Measurements from ENCODE around the gene FHAD1. TPM values are rescaled to one million over a fixed set of nuclear protein-coding genes. Genes with fewer than 3 reads are reported as not detected.

FHAD1 gene
- total RNA-seq, 1 donor from 2014 or later: not detected

DNA sequence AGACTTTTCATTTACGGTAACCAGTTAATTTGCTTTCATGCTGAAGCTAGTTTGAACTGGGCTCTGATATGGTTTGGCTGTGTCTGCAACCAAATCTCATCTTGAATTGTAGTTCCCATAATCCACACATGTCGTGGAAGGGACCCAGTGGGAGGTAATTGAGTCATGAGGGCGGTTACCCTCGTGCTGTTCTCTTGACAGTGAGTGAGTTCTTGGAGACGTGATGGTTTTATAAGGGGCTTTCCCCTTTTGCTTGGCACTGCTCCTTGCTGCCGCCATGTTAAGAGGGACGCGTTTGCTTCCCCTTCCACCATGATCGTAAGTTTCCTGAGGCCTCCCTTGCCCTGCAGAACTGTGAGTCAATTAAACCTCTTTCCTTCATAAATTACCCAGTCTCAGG lies 10.3 kb upstream of the FHAD1 start:
- no peak for DNase-seq
- Mint-ChIP-seq H3K4me1 (ENCODE audit: low read depth, unreplicated experiment) (no peaks in the 10 kb centered on the region), H3K36me3 (ENCODE audit: unreplicated experiment) (no peaks in the 10 kb centered on the region), H3K9me3 (ENCODE audit: unreplicated experiment) (no peaks in the 10 kb centered on the region), H3K27me3 (ENCODE audit: unreplicated experiment) (no peaks in the 10 kb centered on the region), H3K4me3 (ENCODE audit: unreplicated experiment) (no peak overlapping the region), H3K27ac (ENCODE audit: unreplicated experiment) (no peak overlapping the region)
- TF ChIP-seq, protein P1, sequence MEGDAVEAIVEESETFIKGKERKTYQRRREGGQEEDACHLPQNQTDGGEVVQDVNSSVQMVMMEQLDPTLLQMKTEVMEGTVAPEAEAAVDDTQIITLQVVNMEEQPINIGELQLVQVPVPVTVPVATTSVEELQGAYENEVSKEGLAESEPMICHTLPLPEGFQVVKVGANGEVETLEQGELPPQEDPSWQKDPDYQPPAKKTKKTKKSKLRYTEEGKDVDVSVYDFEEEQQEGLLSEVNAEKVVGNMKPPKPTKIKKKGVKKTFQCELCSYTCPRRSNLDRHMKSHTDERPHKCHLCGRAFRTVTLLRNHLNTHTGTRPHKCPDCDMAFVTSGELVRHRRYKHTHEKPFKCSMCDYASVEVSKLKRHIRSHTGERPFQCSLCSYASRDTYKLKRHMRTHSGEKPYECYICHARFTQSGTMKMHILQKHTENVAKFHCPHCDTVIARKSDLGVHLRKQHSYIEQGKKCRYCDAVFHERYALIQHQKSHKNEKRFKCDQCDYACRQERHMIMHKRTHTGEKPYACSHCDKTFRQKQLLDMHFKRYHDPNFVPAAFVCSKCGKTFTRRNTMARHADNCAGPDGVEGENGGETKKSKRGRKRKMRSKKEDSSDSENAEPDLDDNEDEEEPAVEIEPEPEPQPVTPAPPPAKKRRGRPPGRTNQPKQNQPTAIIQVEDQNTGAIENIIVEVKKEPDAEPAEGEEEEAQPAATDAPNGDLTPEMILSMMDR (IDR thresholded peaks at IDR 0.05; ENCODE audit: partially characterized antibody, unreplicated experiment): no peak

DNA sequence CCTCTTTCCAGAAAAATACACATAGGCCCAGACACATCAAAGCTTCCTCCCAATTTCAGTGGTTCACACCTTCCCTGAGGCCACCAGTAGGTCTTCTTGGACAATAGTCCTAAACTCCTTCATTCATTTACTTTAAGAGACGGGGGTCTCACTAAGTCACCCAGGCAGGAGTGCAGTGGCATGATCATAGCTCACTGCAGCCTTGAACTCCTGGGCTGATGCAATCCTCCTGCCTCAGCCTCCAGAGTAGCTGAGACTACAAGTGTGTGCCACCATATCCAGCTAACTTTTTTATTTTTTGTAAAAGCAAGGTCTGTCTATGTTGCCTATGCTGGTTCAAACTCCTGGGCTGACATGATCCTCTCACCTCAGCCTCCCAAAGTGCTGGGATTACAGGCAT lies 8.2 kb upstream of the FHAD1 start:
- Mint-ChIP-seq H3K4me1 (ENCODE audit: low read depth, unreplicated experiment) (no peaks in the 10 kb centered on the region), H3K27me3 (ENCODE audit: unreplicated experiment) (no peaks in the 10 kb centered on the region), H3K9me3 (ENCODE audit: unreplicated experiment) (no peaks in the 10 kb centered on the region), H3K36me3 (ENCODE audit: unreplicated experiment) (no peaks in the 10 kb centered on the region), H3K4me3 (ENCODE audit: unreplicated experiment) (no peak overlapping the region), H3K27ac (ENCODE audit: unreplicated experiment) (no peak overlapping the region)
- DNase-seq: no peak
- TF ChIP-seq, protein P1 (IDR thresholded peaks at IDR 0.05; ENCODE audit: partially characterized antibody, unreplicated experiment): no peak

DNA sequence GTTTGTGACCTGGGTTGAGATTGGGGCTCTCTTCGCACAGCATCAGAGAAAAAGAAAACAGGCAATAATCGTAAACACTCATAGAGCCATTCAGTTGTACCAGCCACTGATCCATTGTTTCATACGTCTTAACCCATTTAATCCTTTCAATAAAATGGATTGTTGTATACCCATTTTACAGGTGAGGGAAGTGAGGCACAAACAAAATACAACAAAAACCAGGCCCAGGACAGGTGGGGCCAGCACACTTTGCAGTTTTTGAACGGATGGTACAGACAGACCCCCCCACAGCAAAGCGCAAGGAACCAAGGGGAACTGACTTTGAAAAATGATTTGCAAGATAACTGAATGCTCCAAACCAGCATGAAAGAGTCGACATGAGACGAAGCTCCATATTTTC lies 4.3 kb upstream of the FHAD1 start:
- Mint-ChIP-seq H3K9me3 (ENCODE audit: unreplicated experiment) (peaks cover 4% of the 10 kb centered on the region), H3K27ac (ENCODE audit: unreplicated experiment) (no peak overlapping the region), H3K4me1 (ENCODE audit: low read depth, unreplicated experiment) (peaks cover 4% of the 10 kb centered on the region), H3K4me3 (ENCODE audit: unreplicated experiment) (no peak overlapping the region), H3K36me3 (ENCODE audit: unreplicated experiment) (no peaks in the 10 kb centered on the region), H3K27me3 (ENCODE audit: unreplicated experiment) (peaks cover 9% of the 10 kb centered on the region)
- no peak for DNase-seq
- TF ChIP-seq, protein P1 (IDR thresholded peaks at IDR 0.05; ENCODE audit: partially characterized antibody, unreplicated experiment): no peak

DNA sequence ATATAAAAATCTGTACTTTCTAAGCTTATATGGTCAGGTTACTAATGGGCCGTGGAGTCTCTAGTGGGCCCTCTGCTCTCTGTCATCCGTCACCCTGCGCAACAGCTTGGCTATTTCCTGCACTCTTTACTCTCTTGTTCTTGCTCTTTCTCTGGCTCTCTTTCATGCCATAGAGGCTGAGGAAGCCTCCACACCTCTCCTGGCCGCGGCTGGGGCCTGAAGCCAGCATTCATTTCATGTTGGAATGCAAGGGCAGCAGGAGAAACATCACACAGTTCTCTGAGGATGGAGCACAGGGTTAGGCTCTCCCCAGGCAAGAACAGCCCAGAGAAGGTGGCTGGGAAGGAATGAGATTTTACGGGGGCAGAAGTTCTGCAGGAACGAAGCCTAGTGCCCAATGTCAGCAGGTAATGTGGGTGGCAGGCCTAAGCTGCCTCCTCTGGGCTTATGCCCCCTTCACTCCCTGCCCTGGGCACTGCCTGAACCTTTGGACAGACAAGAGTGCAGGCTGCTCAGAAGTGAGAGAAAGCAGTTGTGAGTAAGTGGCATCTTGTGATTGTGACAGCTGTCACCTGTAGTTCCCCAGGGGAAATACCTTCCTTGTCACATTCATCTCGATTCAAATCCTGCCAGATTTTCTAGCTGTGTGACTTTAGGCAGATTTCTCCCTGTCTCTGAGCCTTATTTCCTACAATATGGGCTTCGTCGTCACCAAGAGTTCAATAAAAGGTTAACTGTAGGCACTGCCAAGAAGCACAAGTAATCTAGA lies 3.6 kb upstream of the FHAD1 start:
- peaks cover 11% of the 10 kb centered on the region for H3K27me3 Mint-ChIP-seq (ENCODE audit: unreplicated experiment)
- no peaks in the 10 kb centered on the region for H3K36me3 Mint-ChIP-seq (ENCODE audit: unreplicated experiment)
- no peak overlapping the region for H3K27ac Mint-ChIP-seq (ENCODE audit: unreplicated experiment)
- no peak overlapping the region for H3K4me3 Mint-ChIP-seq (ENCODE audit: unreplicated experiment)
- H3K4me1 Mint-ChIP-seq (ENCODE audit: low read depth, unreplicated experiment): peaks cover 4% of the 10 kb centered on the region
- TF ChIP-seq, protein P1 (IDR thresholded peaks at IDR 0.05; ENCODE audit: partially characterized antibody, unreplicated experiment): no peak
- no peak for DNase-seq
- H3K9me3 Mint-ChIP-seq (ENCODE audit: unreplicated experiment): peaks cover 5% of the 10 kb centered on the region

DNA sequence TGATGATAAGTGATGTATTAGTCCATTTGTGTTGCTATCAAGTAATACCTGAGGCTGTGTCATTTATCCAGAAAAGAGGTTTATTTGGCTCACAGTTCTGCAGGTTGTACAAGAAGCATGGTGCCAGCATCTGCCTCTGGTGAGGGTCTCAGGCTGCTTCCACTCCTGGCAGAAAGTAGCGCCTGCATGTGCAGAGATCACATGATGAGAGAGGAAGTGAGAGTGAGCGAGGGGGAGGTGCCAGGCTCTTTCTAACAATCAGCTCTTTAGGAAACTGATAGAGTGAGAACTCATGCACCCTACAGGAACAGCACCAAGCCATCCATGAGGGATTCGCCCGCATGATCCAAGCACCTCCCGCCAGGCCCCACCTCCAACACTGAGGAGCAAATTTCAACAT lies 2.2 kb upstream of the FHAD1 start:
- TF ChIP-seq, protein P1 (IDR thresholded peaks at IDR 0.05; ENCODE audit: partially characterized antibody, unreplicated experiment): no peak
- H3K4me3 Mint-ChIP-seq (ENCODE audit: unreplicated experiment): no peak overlapping the region
- H3K36me3 Mint-ChIP-seq (ENCODE audit: unreplicated experiment): no peaks in the 10 kb centered on the region
- peaks cover 5% of the 10 kb centered on the region for H3K9me3 Mint-ChIP-seq (ENCODE audit: unreplicated experiment)
- H3K4me1 Mint-ChIP-seq (ENCODE audit: low read depth, unreplicated experiment): peaks cover 4% of the 10 kb centered on the region
- no peak for DNase-seq
- H3K27ac Mint-ChIP-seq (ENCODE audit: unreplicated experiment): no peak overlapping the region
- H3K27me3 Mint-ChIP-seq (ENCODE audit: unreplicated experiment): peaks cover 14% of the 10 kb centered on the region

All from glutamatergic neuron (in vitro differentiated cells).